IPS-NIHi7 (cell line): Measurements from ENCODE around the gene KCNIP2.
A peak's percentile ranks its signal among the peaks of the same experiment; 100 is the strongest.

ENCODE experiments used
- DNase-seq: peaks from one replicate; pipeline ENCODE4 v3.0.0; 2012; ENCODE audit warnings: mixed read lengths; ENCODE audit errors: extremely low spot score

Gene KCNIP2

DNA sequence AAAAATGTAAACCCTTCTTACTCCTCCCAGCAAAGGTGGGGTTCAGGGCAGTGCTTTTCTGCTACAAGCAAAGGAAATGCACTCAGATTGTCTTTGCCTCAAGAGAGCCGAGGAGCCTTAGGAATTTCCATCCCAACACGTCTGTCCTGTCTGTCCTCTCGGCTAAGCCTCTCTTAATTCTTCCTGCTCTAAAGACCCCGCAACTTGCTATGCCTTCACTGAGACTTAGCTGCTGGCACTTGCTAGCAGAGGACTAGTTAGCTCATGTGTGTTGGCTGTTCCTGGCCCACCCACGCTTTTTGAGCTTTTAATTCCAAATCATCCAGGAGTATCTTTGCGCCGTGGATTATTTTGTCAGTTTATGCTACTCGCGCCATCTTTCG is 59.9 kb downstream of the KCNIP2 start:
- peak; percentile 49 for DNase-seq

- DNase-seq, result peak; percentile 94
Observed at GRCh38 chr10:101782811-101783735, 60.5 kb downstream of the KCNIP2 start, which contains the start of gene NPM3. NPM3 (minus strand) TSS chr10:101783446; CDS start chr10:101783390, 56 bp downstream.

DNA sequence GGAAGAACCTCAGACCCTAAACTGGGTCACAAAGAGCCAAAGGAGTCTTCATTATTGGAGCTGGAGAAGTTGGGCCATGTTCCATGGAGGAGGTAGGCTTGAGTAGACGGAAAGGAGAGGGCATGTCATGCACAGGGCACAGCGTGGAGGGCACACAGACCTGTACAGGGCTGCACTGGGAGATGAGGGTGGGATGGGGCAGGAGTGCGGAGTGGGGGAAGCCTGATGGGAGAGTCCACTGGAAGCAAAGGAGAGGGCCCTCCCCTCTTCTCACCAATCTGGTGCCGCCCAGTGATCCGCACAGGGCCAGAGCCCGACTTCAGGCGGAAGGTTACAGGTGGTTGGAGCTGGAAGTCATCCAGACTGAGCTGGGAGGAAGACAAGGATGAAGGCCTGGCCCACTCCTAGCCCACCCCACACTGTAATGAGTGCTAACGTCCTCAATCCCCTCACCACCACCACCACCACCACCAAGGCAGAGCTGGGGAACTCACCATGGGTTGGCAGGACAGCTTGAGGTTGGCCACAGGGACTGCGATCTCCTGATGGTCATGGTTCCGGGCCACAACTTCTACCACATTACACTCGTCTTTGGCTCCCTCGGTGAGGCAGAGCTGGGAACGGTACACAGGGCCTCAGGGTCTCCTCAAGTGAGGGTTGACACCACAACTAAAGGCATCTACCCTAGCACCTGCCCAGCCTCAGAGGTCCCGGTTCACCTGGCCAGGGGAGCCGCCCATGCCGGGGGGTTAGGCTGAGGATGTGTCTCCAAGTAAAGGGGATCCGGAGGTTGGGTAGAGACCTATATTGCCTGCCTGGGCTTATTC is 61.4 kb downstream of the KCNIP2 start:
- DNase-seq, result no peak

GRCh38 chr10:101781655-101781983 is 62.0 kb downstream of the KCNIP2 start:
- no peak for DNase-seq

GRCh38 chr10:101780818-101781654 is 62.6 kb downstream of the KCNIP2 start:
- peak; percentile 84 for DNase-seq

DNA sequence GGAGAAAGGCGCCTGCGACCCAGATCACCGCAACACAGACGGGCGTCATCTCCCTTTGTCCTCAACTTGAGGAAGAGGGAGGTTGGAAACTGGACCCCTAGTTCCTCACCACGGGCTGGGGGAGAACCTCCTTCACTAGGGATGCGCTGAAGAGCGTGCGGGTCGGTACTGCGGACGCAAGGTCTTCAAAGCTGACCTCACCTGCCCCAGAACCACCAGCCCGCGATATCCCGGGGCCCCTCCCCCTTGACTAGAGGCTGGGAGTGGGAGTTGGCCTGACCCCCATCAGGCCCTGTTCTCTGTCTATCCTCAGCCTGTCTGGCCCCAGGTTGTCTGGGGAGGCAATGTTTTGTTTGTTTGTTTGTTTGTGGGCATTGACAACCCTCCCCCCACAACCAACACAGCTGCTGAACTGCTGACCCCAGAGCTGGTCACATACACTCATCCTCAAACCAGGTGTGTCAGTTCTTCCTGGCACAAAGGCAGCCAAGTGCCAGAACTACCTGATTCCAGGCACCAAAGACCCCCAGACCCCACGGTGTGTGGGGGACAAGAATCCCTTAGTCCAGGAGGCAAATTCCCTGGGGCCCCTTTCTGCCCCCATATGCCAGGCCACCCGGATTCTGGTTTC is 63.3 kb downstream of the KCNIP2 start:
- DNase-seq, result no peak

- DNase-seq, result peak; percentile 73
Observed at GRCh38 chr10:101779544-101780186, 63.9 kb downstream of the KCNIP2 start.

DNA sequence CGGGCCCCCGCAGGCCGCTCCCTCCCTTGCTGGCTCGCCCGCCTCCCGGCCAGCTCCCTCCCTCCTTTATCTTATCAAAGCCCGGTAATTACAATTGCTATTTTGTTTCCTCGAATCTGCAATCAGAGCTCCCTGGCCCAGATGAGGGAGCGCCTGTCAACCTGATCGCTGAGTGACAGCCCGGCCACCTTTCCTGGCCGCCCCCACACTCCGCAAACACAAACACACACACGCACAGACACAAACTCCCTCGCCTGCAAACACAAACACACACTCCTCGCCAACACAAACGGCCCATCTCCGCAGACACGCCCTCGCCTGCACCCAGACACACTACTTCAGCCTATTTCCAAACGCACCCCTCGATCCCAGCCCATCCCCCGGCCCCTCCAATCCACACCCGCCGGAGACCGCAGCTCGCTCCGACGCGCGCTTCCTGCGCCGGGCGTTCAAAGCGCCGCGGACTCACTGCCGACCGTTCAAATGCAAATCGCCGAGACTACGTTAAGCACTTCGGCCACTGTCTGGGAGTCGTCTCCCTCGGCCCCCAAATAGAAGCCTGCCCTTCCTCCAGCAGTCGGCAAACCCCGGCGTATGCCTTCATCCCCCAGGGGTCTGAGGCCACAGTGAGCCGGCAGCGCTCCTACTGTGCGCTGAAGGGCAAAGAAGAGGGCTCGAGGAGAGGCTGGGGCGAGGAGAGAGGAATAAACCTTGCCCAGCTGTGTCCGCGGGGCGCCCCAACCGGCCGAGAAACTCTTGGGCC is 64.6 kb downstream of the KCNIP2 start:
- DNase-seq, result peak; percentile 71

- no peak for DNase-seq
Observed at GRCh38 chr10:101778151-101778780, 65.3 kb downstream of the KCNIP2 start.

DNA sequence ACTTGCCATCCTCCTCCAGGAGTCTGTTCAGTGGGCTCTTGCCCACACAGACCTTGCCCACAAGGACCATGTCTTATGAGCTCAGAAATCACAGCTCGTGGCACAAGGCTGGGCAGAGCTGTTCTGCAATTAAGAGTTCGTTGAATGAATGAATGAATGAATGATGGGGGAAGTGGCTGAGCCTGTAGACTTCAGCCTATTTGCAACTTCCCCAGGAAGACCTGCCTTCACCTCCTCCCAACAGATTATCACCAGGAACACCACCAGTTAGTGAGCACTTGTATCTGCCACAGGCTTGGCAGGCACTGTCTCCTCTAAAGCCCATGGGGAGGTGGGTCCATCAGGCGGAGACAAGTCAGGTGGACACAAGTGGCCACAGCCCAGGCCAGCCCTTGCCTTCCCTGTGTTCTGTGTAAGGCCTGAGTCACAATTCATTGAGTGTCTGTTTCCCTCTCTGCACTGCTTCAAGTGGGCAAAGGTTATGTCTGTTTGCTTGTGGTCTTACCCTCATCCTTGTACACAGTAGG is 65.9 kb downstream of the KCNIP2 start:
- no peak for DNase-seq

- peak; percentile 26 for DNase-seq
Observed at GRCh38 chr10:101776161-101776817, 67.3 kb downstream of the KCNIP2 start.
